K562 (cell line): Measurements from ENCODE around the gene SYK. TPM values are rescaled to one million over a fixed set of nuclear protein-coding genes. Genes with fewer than 3 reads are reported as not detected.

Source experiments
- ATAC-seq: fragments of 200-7000 bp; cut with Tn5 transposase; 3 replicates; pipeline ENCODE4 v1.9.1; 2020; ENCODE audit warnings: moderate library complexity
- BruUV-seq: library from RNA; stranded (reverse); fragments of 400-500 nt; replicated peaks from 2 replicates; lab custom pipeline; 2021; lab: Mats Ljungman, UMichigan
- CTCF ChIA-PET: fragments of 300-600 bp; formaldehyde crosslinking; extraction: SDS; loops from one replicate; lab custom pipeline; 2021; ENCODE audit warnings: low intra/inter-chr PET ratio; lab: Yijun Ruan, JAX
- POLR2A ChIA-PET: fragments of 300-600, 350-650 bp; sonication (Branson Sonifier 250); formaldehyde crosslinking; extraction: SDS; loops from one replicate; lab custom pipeline; 2021; ENCODE audit warnings: antibody characterized with exemption, inconsistent platforms; lab: Yijun Ruan, JAX
- DNase-seq, 4 experiments: peaks; one replicate each; pipeline versions ENCODE4 v3.0.0 to v3.0.0-alpha.2; 2011 to 2018; ENCODE audit warnings: low spot score in 3 of 4, mixed read lengths in 3 of 4; ENCODE audit errors: extremely low read depth in 1 of 4
- FAIRE-seq: peaks from 2 replicates; lab custom pipeline; 2011; peaks lifted over from hg19 to GRCh38; lab: Jason Lieb, UNC
- H2AFZ ChIP-seq: 2 replicates; pipeline ENCODE4 v1.6.0; 2011; ENCODE audit warnings: low read depth, low read length, control low read depth, inconsistent platforms
- H3K27ac ChIP-seq: fragments of 200-600 bp; 3 replicates; pipeline ENCODE4 v1.8.0; 2011; ENCODE audit warnings: low read depth, mild to moderate bottlenecking, control low read depth, inconsistent platforms, low read length, moderate library complexity, mixed read lengths; ENCODE audit errors: extremely low read depth
- H3K27me3 ChIP-seq, 2 experiments: fragments of 300-600 bp in 1 of 2; 2 replicates in 1 of 2; 3 replicates in 1 of 2; pipeline versions ENCODE4 v1.6.0 to v1.8.0; 2011; ENCODE audit warnings: inconsistent platforms in 2 of 2, low read length in 2 of 2, mild to moderate bottlenecking in 1 of 2, mixed read lengths in 1 of 2, moderate library complexity in 1 of 2; ENCODE audit not compliant: control insufficient read depth in 2 of 2, insufficient read depth in 2 of 2
- H3K36me3 ChIP-seq: fragments of 300-600 bp; 3 replicates; pipeline ENCODE4 v1.8.0; 2011; ENCODE audit warnings: mild to moderate bottlenecking, low read length, inconsistent platforms; ENCODE audit not compliant: control insufficient read depth, insufficient read depth
- H3K4me1 ChIP-seq, 2 experiments: fragments of 200-600 bp in 1 of 2; replicated peaks in 1 of 2; 2 replicates in 1 of 2; 3 replicates in 1 of 2; pipeline versions ENCODE4 v1.5.1 to v1.8.0; 2011; ENCODE audit warnings: inconsistent platforms in 2 of 2, low read length in 2 of 2, mild to moderate bottlenecking in 1 of 2, mixed read lengths in 1 of 2, moderate library complexity in 1 of 2; ENCODE audit not compliant: control insufficient read depth in 2 of 2, insufficient read depth in 2 of 2
- H3K4me2 ChIP-seq: 2 replicates; pipeline ENCODE4 v1.6.1; 2011; ENCODE audit warnings: low read length, control low read depth, inconsistent platforms, mixed read lengths; ENCODE audit not compliant: insufficient read depth
- H3K4me3 ChIP-seq: fragments of 200-600 bp; sonication (generic), shearing (Covaris generic); 2 replicates; pipeline ENCODE4 v1.5.1; 2016; ENCODE audit warnings: control low read depth, inconsistent platforms
- H3K79me2 ChIP-seq: fragments of 200-600 bp; 3 replicates; pipeline ENCODE4 v1.8.0; 2011; ENCODE audit warnings: low read length, inconsistent platforms; ENCODE audit not compliant: control insufficient read depth, insufficient read depth
- H3K9ac ChIP-seq, 2 experiments: 2 replicates each; pipeline versions ENCODE4 v1.6.0 to v1.6.1; 2011; ENCODE audit warnings: low read depth in 2 of 2, low read length in 2 of 2, control low read depth in 1 of 2, inconsistent platforms in 1 of 2, mild to moderate bottlenecking in 1 of 2, mixed read lengths in 1 of 2; ENCODE audit not compliant: insufficient read depth in 1 of 2
- H3K9me1 ChIP-seq: one replicate; pipeline ENCODE4 v1.6.0; 2011; ENCODE audit warnings: inconsistent platforms, mild to moderate bottlenecking, low read length, moderate library complexity; ENCODE audit not compliant: control insufficient read depth, insufficient read depth
- H3K9me3 ChIP-seq: replicated peaks from 2 replicates; pipeline ENCODE4 v1.5.1; 2011; ENCODE audit warnings: low read depth, low read length, inconsistent platforms; ENCODE audit not compliant: control insufficient read depth, insufficient read depth
- H4K20me1 ChIP-seq: replicated peaks from 2 replicates; pipeline ENCODE4 v1.6.1; 2011; ENCODE audit warnings: low read length, inconsistent platforms, mixed read lengths; ENCODE audit not compliant: control insufficient read depth, insufficient read depth
- ATF7 ChIP-seq: fragments of 450-650 bp; IDR thresholded peaks from 2 replicates; pipeline ENCODE4 v1.7.1; 2014; ENCODE audit warnings: mild to moderate bottlenecking, moderate library complexity
- CEBPG ChIP-seq, 3 experiments: fragments of 200-800 bp in 1 of 3; sonication (Bioruptor generic) in 1 of 3; sonication (generic) in 1 of 3; formaldehyde crosslinking in 1 of 3; IDR thresholded peaks in 2 of 3; conservative IDR thresholded peaks in 1 of 3; 2 replicates each; pipeline versions ENCODE4 v1.6.1 to v1.8.0; 2016 to 2022; ENCODE audit warnings: missing compliant biosample characterization in 2 of 3, missing genetic modification characterization in 2 of 3, mild to moderate bottlenecking in 1 of 3, missing genetic modification reagents in 1 of 3
- FOXJ3 ChIP-seq: sonication (generic); formaldehyde crosslinking; IDR thresholded peaks from 2 replicates; pipeline ENCODE4 v1.4.0; 2020; ENCODE audit warnings: mild to moderate bottlenecking, missing genetic modification reagents
- FOXK1 ChIP-seq: sonication (generic); formaldehyde crosslinking; IDR thresholded peaks from 2 replicates; pipeline ENCODE4 v1.8.0; 2022; ENCODE audit warnings: missing genetic modification reagents, mild to moderate bottlenecking, borderline replicate concordance
- GABPA ChIP-seq: fragments of 200-800 bp; sonication (Bioruptor generic); conservative IDR thresholded peaks from 2 replicates; pipeline ENCODE4 v1.6.1; 2016; ENCODE audit warnings: low read depth, missing genetic modification characterization, missing compliant biosample characterization
- ILF3 ChIP-seq: fragments of 450-650 bp; IDR thresholded peaks from 2 replicates; pipeline ENCODE4 v1.6.1; 2018; ENCODE audit warnings: antibody characterized with exemption, mild to moderate bottlenecking, moderate library complexity, borderline replicate concordance
- POLR2A ChIP-seq: fragments of 450-650 bp; conservative IDR thresholded peaks from 2 replicates; pipeline ENCODE4 v1.6.1; 2016
- RBM39 ChIP-seq: fragments of 200-400 bp; formaldehyde crosslinking; optimal IDR thresholded peaks from 2 replicates; pipeline ENCODE3; 2018; ENCODE audit warnings: low read depth, low read length
- TAF15 ChIP-seq: fragments of 200-400 bp; formaldehyde crosslinking; IDR thresholded peaks from 2 replicates; pipeline ENCODE4 v1.6.1; 2017; ENCODE audit warnings: mild to moderate bottlenecking, low read depth, low read length, moderate library complexity
- ZC3H4 ChIP-seq: sonication (generic); formaldehyde crosslinking; IDR thresholded peaks from 2 replicates; pipeline ENCODE4 v1.9.0; 2021; ENCODE audit warnings: missing genetic modification reagents, borderline replicate concordance
- ZNF134 ChIP-seq: fragments of 250-450 bp; sonication (Bioruptor Pico); conservative IDR thresholded peaks from 2 replicates; pipeline ENCODE4 v1.4.0; 2020
- WGBS: fragments of 100-300 bp; shearing (Covaris generic); methylation state at CpG from one replicate; pipeline ENCODE4 v1.1.6; 2016; ENCODE audit warnings: low coverage, mixed read lengths; ENCODE audit not compliant: insufficient coverage; ENCODE audit errors: missing lambda C conversion rate; 5-methylcytosine and 5-hydroxymethylcytosine counted together
- in situ Hi-C: fragments of 300-500 bp; cut with MboI; formaldehyde crosslinking; loops from 4 replicates; pipeline ENCODE4 v1.15.0; 2018; ENCODE audit warnings: inconsistent platforms, mixed read lengths
- intact Hi-C: fragments of 100-400 bp; cut with micrococcal nuclease; formaldehyde crosslinking; loops from 2 replicates; pipeline ENCODE4 v1.14.2; 2022
- polyA plus RNA-seq, 8 experiments: library from polyadenylated mRNA; depleted of rRNA in 4 of 8; stranded (reverse) in 5 of 8; unstranded in 3 of 8; fragments of >200 nt; fragmentation: Nextera tagmentation in 2 of 8; fragmentation: Illumina TruSeq in 1 of 8; extraction: Ambion mirVana in 2 of 8; extraction: Trizol in 1 of 8; gene quantifications; 2 replicates each; pipeline versions ENCODE4 v1.2.1 to v1.2.3, GENCODE V29; 2011 to 2014; ENCODE audit warnings: inconsistent platforms in 1 of 8, missing spikeins in 1 of 8
- total RNA-seq, 7 experiments: library from RNA; depleted of rRNA in 6 of 7; stranded (reverse); fragments of >200 nt in 6 of 7; fragmentation: Illumina TruSeq in 2 of 7; extraction: Trizol in 2 of 7; gene quantifications; 2 replicates each; pipeline versions ENCODE4 v1.2.1 to v1.2.3, GENCODE V29; 2011 to 2021; ENCODE audit warnings: low replicate concordance in 1 of 7
- TF ChIP-seq, protein P1 (sequence below), 2 experiments: fragments of 450-650 bp; conservative IDR thresholded peaks; 2 replicates each; pipeline ENCODE4 v1.6.1; 2017; ENCODE audit warnings: mild to moderate bottlenecking in 2 of 2, moderate library complexity in 2 of 2
- TF ChIP-seq, protein P2 (sequence below): fragments of 450-650 bp; formaldehyde crosslinking; IDR thresholded peaks from 2 replicates; pipeline ENCODE4 v1.4.0; 2022; ENCODE audit warnings: missing genetic modification characterization

The SYK gene
- total and polyA plus RNA-seq, 9 of the 15 experiments (the other 6 are each of a cell fraction or from before 2014, with no cell fraction given), result 3.9 to 32.7 (median 16.7) TPM

DNA sequence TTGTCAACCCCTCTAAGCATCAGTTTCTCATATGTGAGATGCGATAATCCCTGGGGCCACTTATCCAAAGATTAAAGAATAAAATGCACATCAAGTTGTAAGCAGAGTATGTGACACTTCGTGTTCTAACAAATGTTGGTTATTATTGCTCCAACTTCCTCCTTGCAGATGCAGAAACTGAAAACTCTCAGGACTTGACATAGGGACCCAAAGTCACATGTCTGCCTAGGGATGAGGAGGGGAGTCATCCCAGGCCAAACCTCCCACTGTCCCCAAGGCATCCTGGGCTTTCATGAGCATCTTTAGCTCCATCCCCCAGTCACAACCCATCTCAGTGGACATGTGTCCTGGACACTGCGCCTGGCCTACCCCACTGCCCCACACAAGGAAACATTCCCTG is 27.5 kb upstream of the SYK start:
- Histone ChIP-seq H3K79me2 (no peaks in the 10 kb centered on the region), H3K9me1 (no peaks in the 10 kb centered on the region), H3K27me3 (no peaks in the 10 kb centered on the region), H3K4me1 (no peaks in the 10 kb centered on the region), H2AFZ (no peak overlapping the region), H3K9ac (no peak overlapping the region), H3K4me2 (no peak overlapping the region), H3K9me3 (no peaks in the 10 kb centered on the region), H4K20me1 (no peaks in the 10 kb centered on the region), H3K4me3 (no peak overlapping the region), H3K36me3 (no peaks in the 10 kb centered on the region), H3K27ac (no peak overlapping the region)
- no TSS peak for BruUV-seq
- WGBS, result 4% methylated on average over 3 of the region's 3 CpGs
- no peak for TF ChIP-seq GABPA (tag)
- no peak for TF ChIP-seq ZNF134 (CRISPR knock-in tag)
- TF ChIP-seq, protein P1, sequence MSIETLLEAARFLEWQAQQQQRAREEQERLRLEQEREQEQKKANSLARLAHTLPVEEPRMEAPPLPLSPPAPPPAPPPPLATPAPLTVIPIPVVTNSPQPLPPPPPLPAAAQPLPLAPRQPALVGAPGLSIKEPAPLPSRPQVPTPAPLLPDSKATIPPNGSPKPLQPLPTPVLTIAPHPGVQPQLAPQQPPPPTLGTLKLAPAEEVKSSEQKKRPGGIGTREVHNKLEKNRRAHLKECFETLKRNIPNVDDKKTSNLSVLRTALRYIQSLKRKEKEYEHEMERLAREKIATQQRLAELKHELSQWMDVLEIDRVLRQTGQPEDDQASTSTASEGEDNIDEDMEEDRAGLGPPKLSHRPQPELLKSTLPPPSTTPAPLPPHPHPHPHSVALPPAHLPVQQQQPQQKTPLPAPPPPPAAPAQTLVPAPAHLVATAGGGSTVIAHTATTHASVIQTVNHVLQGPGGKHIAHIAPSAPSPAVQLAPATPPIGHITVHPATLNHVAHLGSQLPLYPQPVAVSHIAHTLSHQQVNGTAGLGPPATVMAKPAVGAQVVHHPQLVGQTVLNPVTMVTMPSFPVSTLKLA (conservative IDR thresholded peaks at IDR 0.05), result no peak
- no peak for TF ChIP-seq CEBPG (CRISPR knock-in tag; IDR thresholded peaks at IDR 0.05)
- TF ChIP-seq CEBPG (tag; conservative IDR thresholded peaks at IDR 0.05 in 1 of 2, IDR thresholded peaks at IDR 0.05 in 1 of 2), result no peak
- TF ChIP-seq FOXK1, result no peak
- no peak for TF ChIP-seq FOXJ3 (CRISPR knock-in tag)
- no peak for TF ChIP-seq ZC3H4 (CRISPR knock-in tag)
- no peak for TF ChIP-seq ILF3
- TF ChIP-seq POLR2A, result no peak
- TF ChIP-seq, protein P2, sequence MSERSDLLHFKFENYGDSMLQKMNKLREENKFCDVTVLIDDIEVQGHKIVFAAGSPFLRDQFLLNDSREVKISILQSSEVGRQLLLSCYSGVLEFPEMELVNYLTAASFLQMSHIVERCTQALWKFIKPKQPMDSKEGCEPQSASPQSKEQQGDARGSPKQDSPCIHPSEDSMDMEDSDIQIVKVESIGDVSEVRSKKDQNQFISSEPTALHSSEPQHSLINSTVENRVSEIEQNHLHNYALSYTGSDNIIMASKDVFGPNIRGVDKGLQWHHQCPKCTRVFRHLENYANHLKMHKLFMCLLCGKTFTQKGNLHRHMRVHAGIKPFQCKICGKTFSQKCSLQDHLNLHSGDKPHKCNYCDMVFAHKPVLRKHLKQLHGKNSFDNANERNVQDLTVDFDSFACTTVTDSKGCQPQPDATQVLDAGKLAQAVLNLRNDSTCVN (CRISPR knock-in tag), result no peak
- no peak for TF ChIP-seq TAF15
- no peak for TF ChIP-seq ATF7
- no peak for TF ChIP-seq RBM39
- ChIA-PET CTCF (interaction anchor here (0.6 kb wide), 1 partner anchor 30 kb away, joined by 3 read pairs; no protein-coding TSS in a partner anchor), POLR2A (interaction anchor here (1.2 kb wide), 1 partner anchor 30 kb away, joined by 3 read pairs; no protein-coding TSS in a partner anchor)
- ATAC-seq (no peak), FAIRE-seq (no peak), DNase-seq (no peak)
- in situ Hi-C loops (loop anchor here (25.0 kb wide), 1 partner anchor 637 kb away; no protein-coding TSS in a partner anchor), intact Hi-C loops (loop anchor here (2.0 kb wide), 1 partner anchor 97 kb away; no protein-coding TSS in a partner anchor)
